B cell (primary cell): ENCODE measurements around the gene DNAL1. TPM values are rescaled to one million over a fixed set of nuclear protein-coding genes. Genes with fewer than 3 reads are reported as not detected.

ENCODE experiments used
- ATAC-seq: fragments of 200-7000 bp; cut with Tn5 transposase; one replicate; pipeline ENCODE4 v1.10.0; 2021; ENCODE audit warnings: low read depth, mild to moderate bottlenecking, moderate number of reproducible peaks, moderate library complexity
- CTCF ChIA-PET: fragments of 350-600 bp; sonication (Branson Sonifier 250); formaldehyde crosslinking; loops from one replicate; lab custom pipeline; 2021; ENCODE audit warnings: antibody characterized with exemption, inconsistent platforms; lab: Charles Lee
- POLR2A ChIA-PET: fragments of 350-600 bp; sonication (Branson Sonifier 250); formaldehyde crosslinking; loops from one replicate; lab custom pipeline; 2021; ENCODE audit warnings: antibody characterized with exemption; lab: Charles Lee
- DNase-seq: peaks from one replicate; pipeline ENCODE4 v3.0.0; 2013
- H2AFZ ChIP-seq: 2 replicates; pipeline ENCODE4 v1.6.1; 2012; ENCODE audit warnings: mild to moderate bottlenecking, low read depth, low read length; ENCODE audit not compliant: insufficient read depth, poor library complexity, severe bottlenecking
- H3K27ac ChIP-seq, 2 donors: 1 replicate in 1 of 2; 2 replicates in 1 of 2; pipeline ENCODE4 v1.5.1; 2012 to 2013; ENCODE audit warnings: low read length in 2 of 2, mild to moderate bottlenecking in 2 of 2, moderate library complexity in 1 of 2
- H3K27me3 ChIP-seq, 4 experiments: fragments of 200-600 bp in 1 of 4; sonication (generic) in 1 of 4; replicated peaks in 1 of 4; 1 replicate in 2 of 4; 2 replicates in 2 of 4; pipeline versions ENCODE4 v1.6.1 to v1.7.0; 2013 to 2016; ENCODE audit warnings: low read length in 3 of 4, mild to moderate bottlenecking in 2 of 4, mixed read lengths in 1 of 4, moderate library complexity in 1 of 4; ENCODE audit not compliant: insufficient read depth in 4 of 4, control insufficient read depth in 3 of 4; ENCODE audit errors: control extremely low read depth in 1 of 4
- H3K36me3 ChIP-seq, 2 experiments: replicated peaks in 1 of 2; 1 replicate in 1 of 2; 2 replicates in 1 of 2; pipeline versions ENCODE4 v1.6.1 to v1.7.1; 2013; ENCODE audit warnings: low read length in 1 of 2; ENCODE audit not compliant: insufficient read depth in 2 of 2, control insufficient read depth in 1 of 2; ENCODE audit errors: control extremely low read depth in 1 of 2, extremely low read depth in 1 of 2
- H3K4me1 ChIP-seq, 2 donors: fragments of 200-600 bp in 1 of 2; sonication (generic) in 1 of 2; 1 replicate in 1 of 2; 2 replicates in 1 of 2; pipeline versions ENCODE4 v1.5.1 to v1.6.1; 2013 to 2017; ENCODE audit warnings: low read length in 2 of 2; ENCODE audit not compliant: control insufficient read depth in 2 of 2, insufficient read depth in 2 of 2
- H3K4me2 ChIP-seq: replicated peaks from 2 replicates; pipeline ENCODE3; 2012; ENCODE audit warnings: mild to moderate bottlenecking, low read depth, low read length; ENCODE audit not compliant: poor library complexity, severe bottlenecking
- H3K4me3 ChIP-seq, 5 experiments: fragments of 200-600 bp in 1 of 5; sonication (generic) in 1 of 5; 1 replicate in 3 of 5; 2 replicates in 2 of 5; pipeline versions ENCODE4 v1.5.1 to v1.7.0; 2011 to 2016; ENCODE audit warnings: low read length in 4 of 5, mild to moderate bottlenecking in 4 of 5, low read depth in 2 of 5, control low read depth in 1 of 5, moderate library complexity in 1 of 5; ENCODE audit not compliant: insufficient read depth in 1 of 5; ENCODE audit errors: control extremely low read depth in 1 of 5, extremely low read depth in 1 of 5
- H3K79me2 ChIP-seq: fragments of 200-600 bp; sonication (generic); one replicate; pipeline ENCODE4 v1.6.0; 2016; ENCODE audit warnings: low read length; ENCODE audit not compliant: control insufficient read depth, insufficient read depth
- H3K9ac ChIP-seq: fragments of 200-600 bp; sonication (generic); 2 replicates; pipeline ENCODE4 v1.6.1; 2017; ENCODE audit warnings: mild to moderate bottlenecking, low read length, moderate library complexity
- H3K9me3 ChIP-seq, 3 donors: one replicate each; pipeline versions ENCODE4 v1.6.1 to v1.7.1; 2013; ENCODE audit warnings: low read length in 2 of 3; ENCODE audit not compliant: control insufficient read depth in 2 of 3, insufficient read depth in 1 of 3; ENCODE audit errors: control extremely low read depth in 1 of 3
- H4K20me1 ChIP-seq: 2 replicates; pipeline ENCODE4 v1.6.0; 2012; ENCODE audit warnings: mild to moderate bottlenecking, low read length; ENCODE audit not compliant: insufficient read depth, control insufficient read depth, poor library complexity, severe bottlenecking
- H3K27ac Mint-ChIP-seq: one replicate; pipeline ENCODE4 v1.8.0; 2021; ENCODE audit warnings: mixed read lengths
- H3K27me3 Mint-ChIP-seq: one replicate; pipeline ENCODE4 v1.8.0; 2021; ENCODE audit warnings: mixed read lengths
- H3K4me1 Mint-ChIP-seq: one replicate; pipeline ENCODE4 v1.8.0; 2021; ENCODE audit warnings: mixed read lengths
- H3K4me3 Mint-ChIP-seq: one replicate; pipeline ENCODE4 v1.8.0; 2021; ENCODE audit warnings: mixed read lengths
- H3K9me3 Mint-ChIP-seq: one replicate; pipeline ENCODE4 v1.8.0; 2022; ENCODE audit warnings: mixed read lengths; ENCODE audit not compliant: insufficient read depth
- CTCF ChIP-seq: fragments of 200-600 bp; IDR thresholded peaks from one replicate; pipeline ENCODE4 v1.8.0; 2022; ENCODE audit warnings: antibody characterized with exemption, mild to moderate bottlenecking
- EZH2 ChIP-seq: IDR thresholded peaks from 2 replicates; pipeline ENCODE4 v1.6.1; 2012; ENCODE audit warnings: borderline replicate concordance, low read depth, mild to moderate bottlenecking, moderate library complexity, low read length; ENCODE audit not compliant: insufficient read depth, poor library complexity, severe bottlenecking
- WGBS: methylation state at CpG from one replicate; pipeline ENCODE4 v1.1.5; 2013; ENCODE audit warnings: missing lambda C conversion rate; ENCODE audit not compliant: insufficient coverage; 5-methylcytosine and 5-hydroxymethylcytosine counted together
- intact Hi-C: fragments of 100-400 bp; cut with micrococcal nuclease; formaldehyde crosslinking; loops from one replicate; pipeline ENCODE4 v1.10.0; 2022
- polyA plus RNA-seq: library from polyadenylated mRNA; depleted of rRNA; stranded (reverse); fragments of >200 nt; gene quantifications from 2 replicates; pipeline ENCODE4 v1.2.3, GENCODE V29; 2012
- total RNA-seq, 2 donors: library from RNA; stranded (reverse); fragments of 120-200 nt in 1 of 2; gene quantifications; 1 replicate in 1 of 2; 2 replicates in 1 of 2; pipeline versions ENCODE4 v1.2.3 to v1.2.4, GENCODE V29; 2013 to 2022

DNAL1 gene
- total and polyA plus RNA-seq, 2 donors (not counting 1 experiment from before 2014, with no cell fraction given) = 2.0 to 10.7 TPM

- Mint-ChIP-seq H3K9me3 (no peaks in the 10 kb centered on the region), H3K27ac (no peak overlapping the region), H3K27me3 (peaks cover 21% of the 10 kb centered on the region), H3K4me1 (no peaks in the 10 kb centered on the region), H3K4me3 (no peak overlapping the region)
- Histone ChIP-seq H4K20me1 (no peaks in the 10 kb centered on the region), H3K27ac (no peak overlapping the region), H3K4me2 (no peak overlapping the region), H3K79me2 (no peaks in the 10 kb centered on the region), H3K9ac (no peak overlapping the region), H3K4me3 (no peak overlapping the region), H3K27me3 (no peaks in the 10 kb centered on the region), H3K4me1 (no peaks in the 10 kb centered on the region), H2AFZ (no peak overlapping the region), H3K36me3 (no peaks in the 10 kb centered on the region), H3K9me3 (no peaks in the 10 kb centered on the region)
- no peak for TF ChIP-seq CTCF
- no peak for TF ChIP-seq EZH2
- no peak for ATAC-seq
- ChIA-PET POLR2A (interaction anchor here (0.6 kb wide), 1 partner anchor 22 kb away, joined by 6 read pairs; no protein-coding TSS in a partner anchor), CTCF (interaction anchor here (0.6 to 1.9 kb wide), 2 partner anchors 118 to 481 kb away, joined by 3 to 8 read pairs; no protein-coding TSS in a partner anchor)
- intact Hi-C loops = no loop called here
- no CpG with 5 or more reads among the region's 2 CpGs for WGBS
- DNase-seq = no peak
Observed at GRCh38 chr14:73627151-73627558, 17.6 kb upstream of the DNAL1 start.

- Histone ChIP-seq H3K9me3 (no peaks in the 10 kb centered on the region), H3K4me1 (peaks cover 14 to 15% of the 10 kb centered on the region in 2 donors), H3K27ac (no peak overlapping the region), H3K4me2 (no peak overlapping the region), H2AFZ (no peak overlapping the region), H3K9ac (no peak overlapping the region), H3K79me2 (no peaks in the 10 kb centered on the region), H4K20me1 (no peaks in the 10 kb centered on the region), H3K4me3 (no peak overlapping the region), H3K36me3 (no peaks in the 10 kb centered on the region), H3K27me3 (peaks cover 0 to 15% (median 3%) of the 10 kb centered on the region in 4 experiments)
- H3K9me3 Mint-ChIP-seq = no peaks in the 10 kb centered on the region
- POLR2A ChIA-PET = interaction anchor here (0.6 kb wide), 1 partner anchor 52 kb away, joined by 4 read pairs; no protein-coding TSS in a partner anchor
- DNase-seq = no peak
- WGBS = 98% methylated on average over 7 of the region's 10 CpGs
- no peak overlapping the region for H3K4me3 Mint-ChIP-seq
- H3K4me1 Mint-ChIP-seq = peaks cover 5% of the 10 kb centered on the region
- intact Hi-C loops = loop anchor here (5.0 kb wide), 2 partner anchors 138 to 197 kb away; partner anchors contain the start of gene RIOX1
- peaks cover 25% of the 10 kb centered on the region for H3K27me3 Mint-ChIP-seq
- H3K27ac Mint-ChIP-seq = no peak overlapping the region
- CTCF ChIA-PET = interaction anchor here (0.8 to 1.2 kb wide), 2 partner anchors 121 to 122 kb away, joined by 3 to 4 read pairs; no protein-coding TSS in a partner anchor
- TF ChIP-seq CTCF (no peak), EZH2 (no peak)
- ATAC-seq = no peak
Observed at GRCh38 chr14:73630009-73630780, 14.6 kb upstream of the DNAL1 start.
